Endothelial cell of umbilical vein (primary cell): Measurements from ENCODE around the gene PSENEN. TPM values are rescaled to one million over a fixed set of nuclear protein-coding genes. Genes with fewer than 3 reads are reported as not detected.

Source experiments
- BruUV-seq: library from RNA; stranded (reverse); fragments of 400-500 nt; replicated peaks from 2 replicates; lab custom pipeline; 2021; lab: Mats Ljungman, UMichigan
- CTCF ChIA-PET: fragments of 300-600, 350-600 bp; sonication (Branson Sonifier 250); formaldehyde crosslinking; loops from one replicate; lab custom pipeline; 2021; ENCODE audit warnings: antibody characterized with exemption, inconsistent platforms; lab: Charles Lee
- POLR2A ChIA-PET: fragments of 300-600, 350-600 bp; sonication (Branson Sonifier 250); formaldehyde crosslinking; loops from one replicate; lab custom pipeline; 2021; ENCODE audit warnings: antibody characterized with exemption, inconsistent platforms; lab: Charles Lee
- DNase-seq: peaks from one replicate; pipeline ENCODE4 v3.0.0-alpha.2; 2011; ENCODE audit warnings: low read depth, low spot score
- FAIRE-seq: peaks from 2 replicates; lab custom pipeline; 2011; peaks lifted over from hg19 to GRCh38; lab: Jason Lieb, UNC
- H2AFZ ChIP-seq: 2 replicates; pipeline ENCODE4 v1.6.0; 2012; ENCODE audit warnings: low read depth, low read length, control low read depth, inconsistent platforms
- H3K27ac ChIP-seq: 2 replicates; pipeline ENCODE4 v1.5.1; 2011; ENCODE audit warnings: low read depth, mild to moderate bottlenecking, control low read depth, low read length, moderate library complexity; ENCODE audit not compliant: insufficient read depth
- H3K27me3 ChIP-seq, 2 experiments: 2 replicates each; pipeline versions ENCODE4 v1.6.0 to v1.6.1; 2011; ENCODE audit warnings: low read length in 2 of 2, mixed read lengths in 1 of 2; ENCODE audit not compliant: control insufficient read depth in 2 of 2, insufficient read depth in 2 of 2
- H3K36me3 ChIP-seq, 2 experiments: 2 replicates in 1 of 2; 3 replicates in 1 of 2; pipeline ENCODE4 v1.5.1; 2011; ENCODE audit warnings: low read length in 2 of 2, mild to moderate bottlenecking in 1 of 2, moderate library complexity in 1 of 2; ENCODE audit not compliant: control insufficient read depth in 2 of 2, insufficient read depth in 2 of 2; ENCODE audit errors: extremely low read depth in 1 of 2
- H3K4me1 ChIP-seq: 3 replicates; pipeline ENCODE4 v1.5.1; 2011; ENCODE audit warnings: mild to moderate bottlenecking, low read length; ENCODE audit not compliant: control insufficient read depth, insufficient read depth; ENCODE audit errors: extremely low read depth
- H3K4me2 ChIP-seq: 2 replicates; pipeline ENCODE4 v1.6.1; 2011; ENCODE audit warnings: low read length, control low read depth, mixed read lengths; ENCODE audit not compliant: insufficient read depth
- H3K4me3 ChIP-seq, 3 experiments: fragments of 200-600 bp in 1 of 3; sonication (generic), shearing (Covaris generic) in 1 of 3; replicated peaks in 1 of 3; 2 replicates each; pipeline ENCODE4 v1.5.1; 2011 to 2016; ENCODE audit warnings: control low read depth in 3 of 3, low read length in 3 of 3, mild to moderate bottlenecking in 2 of 3, inconsistent platforms in 1 of 3, low read depth in 1 of 3, moderate library complexity in 1 of 3; ENCODE audit not compliant: insufficient read depth in 1 of 3
- H3K79me2 ChIP-seq: 2 replicates; pipeline ENCODE4 v1.6.0; 2012; ENCODE audit warnings: low read length, inconsistent platforms; ENCODE audit not compliant: control insufficient read depth, insufficient read depth
- H3K9ac ChIP-seq: replicated peaks from 2 replicates; pipeline ENCODE3; 2011; ENCODE audit warnings: low read length, control low read depth; ENCODE audit not compliant: insufficient read depth; ENCODE audit errors: extremely low read depth
- H3K9me1 ChIP-seq: replicated peaks from 3 replicates; pipeline ENCODE4 v1.6.0; 2011; ENCODE audit warnings: mild to moderate bottlenecking, low read length; ENCODE audit not compliant: control insufficient read depth, insufficient read depth; ENCODE audit errors: extremely low read depth
- H3K9me3 ChIP-seq: replicated peaks from 2 replicates; pipeline ENCODE4 v1.5.1; 2012; ENCODE audit warnings: low read length, inconsistent platforms; ENCODE audit not compliant: control insufficient read depth, insufficient read depth
- H4K20me1 ChIP-seq: replicated peaks from 2 replicates; pipeline ENCODE3; 2011; ENCODE audit warnings: mild to moderate bottlenecking, low read length; ENCODE audit not compliant: control insufficient read depth, insufficient read depth; ENCODE audit errors: extremely low read depth
- CTCF ChIP-seq, 2 donors: IDR thresholded peaks; 1 replicate in 1 of 2; 2 replicates in 1 of 2; pipeline ENCODE4 v1.5.1; 2011; ENCODE audit warnings: low read length in 2 of 2, mild to moderate bottlenecking in 2 of 2, moderate library complexity in 2 of 2, control low read depth in 1 of 2, inconsistent platforms in 1 of 2, low read depth in 1 of 2; ENCODE audit not compliant: insufficient read depth in 1 of 2; ENCODE audit errors: extremely low read depth in 1 of 2
- EZH2 ChIP-seq: IDR thresholded peaks from 2 replicates; pipeline ENCODE4 v1.6.1; 2012; ENCODE audit warnings: borderline replicate concordance, low read depth, mild to moderate bottlenecking, moderate library complexity, low read length, inconsistent platforms; ENCODE audit not compliant: severe bottlenecking
- FOS ChIP-seq: IDR thresholded peaks from 2 replicates; pipeline ENCODE4 v1.6.1; 2011; ENCODE audit warnings: mild to moderate bottlenecking, low read length, moderate library complexity, borderline replicate concordance; ENCODE audit not compliant: insufficient read depth
- GATA2 ChIP-seq: IDR thresholded peaks from 2 replicates; pipeline ENCODE4 v1.7.0; 2011; ENCODE audit warnings: low read depth, mild to moderate bottlenecking, moderate library complexity, mixed read lengths, low read length; ENCODE audit not compliant: insufficient read length, insufficient read depth
- JUN ChIP-seq: IDR thresholded peaks from 2 replicates; pipeline ENCODE4 v1.6.1; 2011; ENCODE audit warnings: borderline replicate concordance, low read depth; ENCODE audit not compliant: insufficient read length, insufficient read depth
- MAX ChIP-seq: IDR thresholded peaks from 2 replicates; pipeline ENCODE4 v1.6.1; 2011; ENCODE audit not compliant: insufficient read depth, insufficient read length
- MYC ChIP-seq: IDR thresholded peaks from one replicate; pipeline ENCODE4 v1.6.1; 2011; ENCODE audit warnings: mild to moderate bottlenecking, low read depth, low read length
- POLR2A ChIP-seq: IDR thresholded peaks from 2 replicates; pipeline ENCODE4 v1.6.1; 2012; ENCODE audit warnings: low read depth, mild to moderate bottlenecking, control low read depth, low read length
- POLR2AphosphoS5 ChIP-seq: IDR thresholded peaks from 2 replicates; pipeline ENCODE4 v1.6.1; 2012; ENCODE audit warnings: low read depth, mild to moderate bottlenecking, control low read depth, low read length, moderate library complexity; ENCODE audit not compliant: insufficient read depth
- dilution Hi-C: fragments of 300-500 bp; cut with MboI; formaldehyde crosslinking; loops from one replicate; pipeline ENCODE4 v1.15.0; 2019; ENCODE audit warnings: low sequenced_read_pairs; ENCODE audit not compliant: extremely low pct_ligation_motif_present
- intact Hi-C: fragments of 100-400 bp; cut with micrococcal nuclease; formaldehyde crosslinking; loops from one replicate; pipeline ENCODE4 v1.10.0; 2022
- polyA plus RNA-seq, 4 experiments: library from polyadenylated mRNA; depleted of rRNA in 3 of 4; stranded (reverse) in 3 of 4; unstranded in 1 of 4; fragments of >200 nt; gene quantifications; 2 replicates each; pipeline versions ENCODE4 v1.2.1 to v1.2.3, GENCODE V29; 2011 to 2012; ENCODE audit warnings: missing spikeins in 1 of 4
- total RNA-seq: library from RNA; stranded (reverse); gene quantifications from 2 replicates; pipeline ENCODE4 v1.2.3, GENCODE V29; 2021

Gene PSENEN
- total and polyA plus RNA-seq, 2 donors (not counting 3 experiments of a cell fraction or from before 2014, with no cell fraction given) = 60.0 to 70.1 TPM

DNA sequence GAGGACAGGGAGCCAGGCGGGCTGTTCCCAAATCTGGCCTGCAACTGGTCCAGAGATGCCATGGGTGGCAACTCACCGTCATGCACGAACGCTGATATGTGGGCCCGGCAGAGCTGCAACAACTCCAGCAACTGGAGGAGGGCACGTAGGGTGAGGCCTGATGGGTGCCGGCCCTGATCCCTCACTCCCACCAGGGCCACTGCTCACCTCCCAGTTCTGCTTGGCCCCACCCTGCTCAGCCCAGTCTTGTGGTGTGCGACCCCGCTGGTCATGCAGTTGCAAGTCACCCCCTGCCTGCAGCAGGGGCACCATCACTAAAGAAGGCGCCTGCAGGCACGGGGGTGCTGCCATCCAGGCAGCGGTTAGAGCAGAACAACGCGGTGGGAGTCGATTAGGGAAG, 46.9 kb downstream of the PSENEN start:
- intact Hi-C loops (no loop called here), dilution Hi-C loops (no loop called here)
- no peaks in the 10 kb centered on the region for H3K9me3 ChIP-seq
- H3K79me2 ChIP-seq = no peaks in the 10 kb centered on the region
- ChIA-PET POLR2A (no interaction called here), CTCF (interaction anchor here (0.6 kb wide), 1 partner anchor 339 kb away, joined by 4 read pairs; no protein-coding TSS in a partner anchor)
- no TSS peak for BruUV-seq
- no peak for TF ChIP-seq EZH2
- TF ChIP-seq CTCF (IDR thresholded peaks at IDR 0.05; ENCODE audit: extremely low read depth in 1 of 2, insufficient read depth in 1 of 2, low read depth in 1 of 2, low read length in 2 of 2) = no peak
- TF ChIP-seq MYC = no peak
- TF ChIP-seq FOS = no peak
- no peak for TF ChIP-seq GATA2
- no peak for TF ChIP-seq MAX
- no peak for TF ChIP-seq POLR2AphosphoS5
- TF ChIP-seq JUN = no peak
- TF ChIP-seq POLR2A = no peak
- no peak overlapping the region for H3K4me2 ChIP-seq
- H3K9ac ChIP-seq = no peak overlapping the region
- no peaks in the 10 kb centered on the region for H3K9me1 ChIP-seq
- no peak for FAIRE-seq
- no peaks in the 10 kb centered on the region for H3K4me1 ChIP-seq
- H3K27ac ChIP-seq = no peak overlapping the region
- peaks cover 11 to 19% of the 10 kb centered on the region in 2 experiments for H3K27me3 ChIP-seq
- H4K20me1 ChIP-seq = no peaks in the 10 kb centered on the region
- no peak overlapping the region for H2AFZ ChIP-seq
- no peak for DNase-seq
- no peak overlapping the region for H3K4me3 ChIP-seq
- no peaks in the 10 kb centered on the region for H3K36me3 ChIP-seq
